GM21381 (cell line): ENCODE data around the gene IL18.
"Not testable (repeated sequence)": the region's sequence is repeated elsewhere in the genome, so short reads cannot be mapped to it uniquely, and the experiment has no call there.

Experiments
- ATAC-seq: cut with Tn5 transposase; IDR thresholded peaks from one replicate; pipeline ENCODE4 v1.9.1; 2021; ENCODE audit warnings: mild to moderate bottlenecking, moderate library complexity; ENCODE audit not compliant: unreplicated experiment

Gene IL18

DNA sequence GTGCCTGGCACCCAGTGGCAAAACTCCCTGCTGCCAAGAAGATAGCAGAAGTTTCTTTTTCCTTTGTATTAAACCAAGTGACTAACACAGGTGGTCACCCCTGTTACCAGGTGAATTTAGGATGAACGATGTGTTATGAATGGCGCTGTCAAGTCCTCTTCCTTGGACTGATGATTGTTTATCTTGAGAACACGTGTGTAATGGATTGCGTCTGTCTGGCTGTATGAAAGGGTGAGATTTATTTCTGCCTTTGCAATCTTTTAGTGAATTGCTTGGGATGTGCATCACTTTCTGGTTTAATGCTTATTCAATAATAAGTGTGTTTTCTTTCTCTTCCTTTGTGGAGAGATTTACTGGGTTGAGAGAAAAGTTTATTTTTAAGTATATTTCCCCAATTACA, 40.8 kb downstream of the IL18 start:
- no peak for ATAC-seq

DNA sequence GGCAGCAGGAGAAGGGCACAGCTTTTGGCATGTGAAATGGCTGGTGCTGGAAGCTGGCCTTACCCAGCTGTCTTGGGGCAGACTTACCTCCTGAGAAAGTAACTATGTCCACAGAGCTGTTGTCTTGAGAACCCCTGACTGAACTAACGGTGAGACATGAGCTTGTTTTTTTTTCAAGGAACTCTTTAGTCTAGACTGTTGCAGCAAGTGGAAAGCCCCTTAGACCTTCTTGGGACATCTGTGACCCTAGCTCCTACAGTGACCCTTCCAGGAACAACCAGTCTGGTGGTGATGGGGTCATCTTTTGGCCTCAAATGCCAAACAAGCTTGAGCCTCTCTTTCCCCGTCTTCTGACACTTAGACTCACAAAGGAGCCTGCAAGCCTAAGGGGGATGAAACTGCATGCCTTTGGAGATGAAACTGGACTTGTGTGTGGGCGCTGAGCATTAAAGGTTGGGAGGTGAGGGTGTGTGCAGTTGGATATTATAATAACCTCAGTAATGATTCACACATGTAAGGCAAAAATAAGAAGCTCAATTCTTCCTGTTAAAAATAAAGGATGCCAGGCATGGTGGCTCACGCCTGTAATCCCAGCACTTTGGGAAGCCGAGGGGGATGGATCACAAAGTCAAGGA, 41.8 kb downstream of the IL18 start:
- ATAC-seq = no peak

DNA sequence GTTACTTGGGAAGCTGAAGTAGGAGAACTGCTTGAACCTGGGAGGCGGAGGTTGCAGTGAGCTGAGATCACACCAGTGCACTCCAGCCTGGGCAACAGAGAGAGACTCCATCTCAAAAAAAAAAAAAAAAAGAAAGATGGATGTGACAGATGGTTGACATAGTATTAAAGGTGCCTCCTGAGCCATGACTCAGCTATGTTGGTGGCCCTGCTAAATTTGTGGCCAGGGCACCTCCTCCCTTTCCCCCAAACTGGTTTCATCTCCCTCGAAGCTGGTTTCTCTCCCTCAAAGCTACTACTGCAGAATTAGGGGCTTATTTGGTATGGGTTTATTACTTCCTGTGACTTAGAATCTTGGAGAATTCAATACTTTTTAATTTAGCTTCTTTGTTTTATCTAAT, 45.7 kb downstream of the IL18 start:
- ATAC-seq = no peak

DNA sequence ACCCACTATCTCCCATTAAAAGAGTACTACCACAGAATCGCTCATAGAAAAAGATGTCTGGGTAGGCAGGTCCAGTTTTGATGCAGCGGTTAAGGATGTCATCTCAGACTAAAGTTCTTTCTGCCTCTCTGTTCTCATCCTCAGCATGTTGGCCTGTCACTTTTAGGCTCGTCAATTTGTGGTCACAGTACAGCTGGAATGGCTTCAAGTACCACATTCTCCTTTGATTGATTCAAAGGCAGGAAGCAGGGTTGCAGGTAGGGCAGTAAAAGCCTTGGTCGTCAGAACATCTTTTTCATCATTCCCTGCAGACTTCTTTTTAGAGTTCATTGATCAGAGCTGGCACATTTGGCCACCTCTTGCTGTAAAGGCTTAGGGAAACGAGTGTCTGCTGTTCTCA, 48.5 kb downstream of the IL18 start:
- no peak for ATAC-seq

DNA sequence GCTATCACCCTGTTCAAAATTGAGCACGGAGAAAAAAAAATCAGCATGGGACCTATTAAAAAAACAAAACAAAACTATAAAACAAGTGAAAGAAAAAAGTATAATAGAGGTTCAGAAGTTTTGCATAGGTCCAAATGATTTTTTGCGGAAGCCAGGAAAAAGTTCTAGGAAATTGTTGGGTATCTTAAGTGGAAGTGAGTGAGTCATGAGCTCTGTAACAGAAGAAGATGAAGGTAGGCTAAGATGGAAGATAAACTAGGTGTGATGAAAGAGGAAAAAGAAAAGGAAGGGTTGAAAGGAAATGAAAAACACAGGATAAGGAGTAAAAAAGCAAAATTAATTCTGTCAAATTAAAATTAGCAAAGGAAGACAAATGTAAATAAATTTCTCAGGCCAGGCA, 49.4 kb downstream of the IL18 start:
- no peak for ATAC-seq

DNA sequence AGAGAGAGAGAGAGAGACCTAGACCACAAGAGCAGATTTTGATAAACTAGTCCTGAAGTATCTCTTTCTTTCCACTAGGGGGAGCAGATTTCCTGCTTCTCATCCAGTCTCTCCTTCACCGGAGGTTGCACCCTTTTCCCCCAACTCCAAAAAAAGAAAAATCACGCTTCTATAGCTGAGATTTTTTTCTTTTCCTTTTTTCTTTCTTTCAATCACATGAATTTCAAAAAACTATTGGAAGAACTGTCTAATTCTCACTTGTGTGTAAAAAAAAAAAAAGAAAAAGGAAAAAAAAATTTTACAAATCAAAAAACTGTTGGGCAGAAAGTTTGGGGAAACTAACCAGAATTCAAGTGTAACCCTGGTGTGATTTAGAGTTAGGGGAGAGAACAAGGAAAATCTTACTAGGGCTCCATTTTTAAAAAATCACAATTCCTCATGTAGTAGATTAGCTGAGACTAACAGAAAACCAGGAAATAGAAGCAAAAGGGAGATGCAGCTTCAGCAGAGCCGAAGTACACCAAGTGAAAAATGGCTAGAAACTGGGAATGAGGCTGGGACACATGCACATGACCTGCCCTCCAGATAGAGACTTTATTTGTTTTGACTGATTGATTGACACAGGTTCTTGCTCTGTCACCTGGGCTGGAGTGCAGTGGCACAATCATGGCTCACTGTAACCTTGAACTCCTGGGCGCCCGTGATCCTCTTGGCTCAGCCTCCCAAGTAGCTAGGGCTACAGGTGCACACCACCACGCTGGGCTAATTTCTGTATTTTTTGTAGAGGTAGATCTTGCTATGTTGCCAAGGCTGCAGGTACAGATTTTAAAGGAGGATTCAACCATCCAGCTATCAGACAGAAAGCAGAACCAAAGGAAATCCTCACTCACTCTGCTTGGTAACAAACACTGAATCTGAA, 50.1 kb downstream of the IL18 start:
- no peak for ATAC-seq

DNA sequence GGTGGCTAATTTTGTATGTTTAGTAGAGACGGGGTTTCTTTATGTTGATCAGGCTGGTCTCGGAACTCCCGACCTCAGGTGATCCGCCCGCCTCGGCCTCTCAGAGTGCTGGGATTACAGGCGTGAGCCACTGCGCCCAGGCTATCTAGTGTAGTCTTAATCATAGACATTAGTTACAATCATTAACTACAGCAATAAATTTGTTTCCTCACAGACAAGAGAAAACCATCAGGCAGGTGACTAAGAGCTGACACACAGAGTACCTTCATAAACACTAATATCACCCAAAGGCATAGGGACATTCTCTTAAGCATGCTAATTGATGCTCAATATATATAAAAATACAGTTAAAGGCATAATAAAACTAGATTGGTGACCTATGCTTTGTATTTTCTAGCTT, 57.8 kb downstream of the IL18 start:
- ATAC-seq = no peak

DNA sequence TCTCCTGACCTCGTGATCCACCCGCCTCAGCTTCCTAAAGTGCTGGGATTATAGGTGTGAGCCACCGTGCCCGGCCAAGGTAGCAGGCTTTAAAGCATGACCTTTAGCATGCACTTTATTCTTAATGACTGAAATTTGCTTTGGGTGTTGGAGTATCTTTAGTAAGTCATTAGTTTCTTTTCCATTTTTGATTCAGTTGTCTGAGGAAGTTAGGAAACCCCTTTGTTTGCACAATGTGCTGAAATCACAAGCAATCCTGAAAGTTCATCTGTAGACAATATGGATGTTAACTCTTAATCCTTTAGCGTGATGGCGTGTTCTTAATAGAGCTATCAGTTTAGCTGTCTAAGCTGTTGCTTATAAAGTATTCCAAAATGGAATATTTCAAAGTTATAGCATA, 60.4 kb downstream of the IL18 start:
- no peak for ATAC-seq

DNA sequence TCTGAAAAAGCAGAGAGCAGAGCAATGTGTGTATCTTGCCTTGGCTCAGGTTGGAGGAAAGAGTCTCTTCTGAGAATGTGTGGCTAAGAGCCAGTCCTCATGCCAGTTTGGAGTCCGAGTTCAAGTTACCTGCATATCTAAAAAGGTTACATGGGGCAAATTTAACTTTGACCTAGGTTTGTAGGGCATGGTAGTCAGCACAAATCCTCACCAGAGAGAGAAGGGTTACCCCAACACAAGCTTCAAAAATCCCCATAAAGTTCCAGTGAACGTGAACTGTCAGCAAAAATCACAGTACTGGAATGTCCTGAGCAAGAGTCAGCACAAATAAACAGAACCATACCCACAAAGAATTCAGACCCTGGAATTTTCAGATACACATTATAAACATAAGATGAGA, 63.4 kb downstream of the IL18 start:
- no peak for ATAC-seq

DNA sequence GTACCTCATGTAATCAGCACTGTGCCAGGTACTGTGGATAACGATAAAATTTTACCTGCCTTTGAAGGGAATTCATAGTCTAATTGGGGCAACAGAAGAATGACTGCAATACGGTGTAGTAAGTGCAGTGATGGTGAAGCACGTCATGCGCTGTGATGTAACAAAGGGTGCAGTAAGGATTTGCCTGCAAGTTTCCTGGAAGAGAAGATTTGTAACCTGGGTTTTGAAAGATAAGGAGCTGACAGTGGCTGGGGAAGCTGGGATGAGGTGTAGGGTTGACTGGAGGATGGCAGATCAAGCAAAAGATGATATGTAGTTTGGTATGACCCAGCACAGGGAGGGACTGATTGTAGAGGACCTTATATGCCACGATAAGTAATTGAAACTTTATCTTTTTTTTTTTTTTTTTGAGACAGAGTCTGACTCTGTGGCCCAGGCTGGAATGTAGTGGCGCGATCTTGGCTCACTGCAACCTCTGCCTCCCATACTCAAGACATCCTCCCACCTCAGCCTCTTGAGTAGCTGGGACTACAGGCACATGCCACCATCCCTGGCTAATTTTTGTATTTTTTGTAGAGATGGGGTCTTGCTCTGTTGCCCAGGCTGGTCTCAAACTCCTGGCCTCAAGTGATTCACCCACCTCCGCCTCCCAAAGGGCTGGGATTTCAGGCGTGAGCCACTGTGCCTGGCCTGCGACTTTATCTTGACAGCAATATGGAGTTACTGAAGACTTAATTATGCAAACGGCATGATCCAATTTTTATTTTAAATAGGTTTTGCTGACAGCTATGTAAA, 66.0 kb downstream of the IL18 start:
- ATAC-seq = no peak

DNA sequence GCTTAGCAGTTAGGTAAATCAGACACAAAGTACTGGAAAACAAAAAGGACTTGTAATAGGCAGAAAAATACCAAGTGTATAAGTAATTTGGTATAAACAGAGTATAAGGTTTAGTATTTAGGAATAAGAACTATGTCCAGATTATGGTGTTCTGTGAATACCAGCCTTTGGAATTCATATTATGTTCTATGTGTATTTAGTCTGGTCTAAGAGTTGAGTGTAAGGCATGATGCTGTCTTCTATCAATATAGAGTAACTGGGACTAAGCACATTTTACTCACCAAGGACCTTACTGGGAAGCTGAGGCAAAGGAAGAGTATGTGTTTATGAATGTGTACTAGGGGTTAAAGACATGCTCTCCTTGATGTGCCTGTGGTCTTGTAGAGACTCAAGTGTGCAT, 67.7 kb downstream of the IL18 start:
- no peak for ATAC-seq

DNA sequence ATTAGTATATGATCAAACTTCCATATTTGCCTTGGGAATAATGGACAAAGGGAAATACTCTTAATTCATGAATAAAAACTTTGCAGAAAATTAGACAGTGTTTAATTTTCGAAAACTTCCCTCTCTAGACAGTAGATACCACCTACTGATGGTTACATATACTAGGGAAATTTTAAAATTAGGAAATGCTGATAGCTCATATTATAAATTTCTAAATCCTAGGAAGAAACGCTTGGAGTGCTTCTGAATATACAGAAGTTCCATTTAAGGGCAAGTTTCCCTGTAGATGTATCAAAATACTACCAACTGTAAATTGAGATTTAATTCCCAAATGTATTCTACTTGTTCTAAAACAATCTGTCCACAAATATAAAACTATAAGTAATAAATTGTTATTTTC, 68.6 kb downstream of the IL18 start:
- ATAC-seq = not testable (repeated sequence)
